Measurements from ENCODE around the gene KRTAP13-2. TPM values are rescaled to one million over a fixed set of nuclear protein-coding genes. Genes with fewer than 3 reads are reported as not detected.

The KRTAP13-2 gene
- total and polyA plus RNA-seq, 10 donors = not detected

DNA sequence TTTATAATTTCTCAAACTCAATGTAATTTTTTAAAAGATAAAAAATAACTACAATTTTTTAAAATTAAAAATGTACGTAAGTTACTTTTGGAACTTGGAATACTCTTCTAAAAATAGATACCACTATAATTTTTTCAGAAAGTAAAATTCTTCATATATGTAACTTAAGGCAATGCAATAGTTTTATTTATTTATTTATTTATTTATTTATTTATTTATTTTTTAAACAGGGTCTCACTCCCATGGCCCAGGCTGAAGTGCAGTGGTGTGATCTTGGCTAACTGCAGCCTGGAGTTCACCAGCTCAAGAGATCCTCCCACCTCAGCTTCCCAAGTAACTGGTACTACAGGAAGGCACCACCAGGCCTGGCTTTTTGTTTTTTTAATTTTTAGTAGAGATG lies 20.5 kb downstream of the KRTAP13-2 start:
- intact Hi-C loops (cut with DNase I; ENCODE audit: low total_unique reads) = no loop called here

GRCh38 chr21:30349572-30349971 lies 22.5 kb downstream of the KRTAP13-2 start:
- no peak overlapping the region for H3K4me3 ChIP-seq

More for the DNA sequence above, 20.5 kb downstream of the KRTAP13-2 start:
- no peaks in the 10 kb centered on the region for H3K27me3 ChIP-seq (replicated peaks in 1 of 7)
- H3K36me3 ChIP-seq = no peaks in the 10 kb centered on the region
- H3K4me3 ChIP-seq = no peak overlapping the region
- TF ChIP-seq POLR2AphosphoS5 (IDR thresholded peaks at IDR 0.05) (no peak), POLR2A (IDR thresholded peaks at IDR 0.05) (no peak), CTCF (IDR thresholded peaks at IDR 0.05 in 8 of 11, conservative IDR thresholded peaks at IDR 0.05 in 3 of 11) (no peak)
- no peaks in the 10 kb centered on the region for H3K9me3 ChIP-seq
- WGBS, 5 donors = 80 to 93% (median 87%) methylated on average over 1 of the region's 1 CpG
- H3K27ac ChIP-seq = no peak overlapping the region
- no peaks in the 10 kb centered on the region for H3K4me1 ChIP-seq
- no peak for DNase-seq

DNA sequence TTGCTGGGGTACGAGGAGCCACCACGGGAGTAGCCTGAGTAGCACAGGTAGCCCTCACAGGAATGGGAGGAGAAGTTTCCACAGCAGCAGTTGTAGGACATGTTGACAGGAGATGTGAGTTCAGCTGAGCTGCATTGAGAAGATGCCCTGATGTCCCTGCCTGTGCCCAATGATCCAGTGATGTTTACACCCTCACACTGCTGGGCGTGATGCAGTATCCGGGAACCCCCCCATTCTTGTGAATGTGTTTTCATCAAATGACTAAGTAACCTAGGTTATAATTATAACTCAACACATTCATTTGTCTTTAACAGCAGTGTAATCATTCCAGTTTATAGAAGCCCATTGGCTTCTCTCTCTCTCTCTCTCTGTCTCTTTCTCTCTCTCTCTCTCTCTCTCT lies 23.6 kb downstream of the KRTAP13-2 start, which contains the start of gene KRTAP23-1:
Gene KRTAP23-1 (minus strand): TSS at position 101 of the 400 bp plus-strand sequence. CDS start 0 bp downstream, at position 101.
- peaks cover 0 to 5% (median 0%) of the 10 kb centered on the region in 8 donors for H3K9me3 ChIP-seq
- intact Hi-C loops (cut with DNase I; ENCODE audit: low total_unique reads) = no loop called here
- WGBS, 5 donors = 78 to 89% (median 86%) methylated on average over 3 to 4 of the region's 4 CpGs

More at GRCh38 chr21:30349572-30349971, 22.5 kb downstream of the KRTAP13-2 start:
- TF ChIP-seq POLR2A (IDR thresholded peaks at IDR 0.05) (no peak), POLR2AphosphoS5 (IDR thresholded peaks at IDR 0.05) (no peak), CTCF (IDR thresholded peaks at IDR 0.05 in 8 of 11, conservative IDR thresholded peaks at IDR 0.05 in 3 of 11) (no peak)
- peaks cover 0 to 5% (median 0%) of the 10 kb centered on the region in 8 donors for H3K9me3 ChIP-seq
- intact Hi-C loops (cut with DNase I; ENCODE audit: low total_unique reads) = no loop called here
- no peaks in the 10 kb centered on the region for H3K4me1 ChIP-seq
- H3K36me3 ChIP-seq = no peaks in the 10 kb centered on the region
- no peak for DNase-seq
- H3K27ac ChIP-seq = no peak overlapping the region
- H3K27me3 ChIP-seq (replicated peaks in 1 of 7) = no peaks in the 10 kb centered on the region
- 48 to 70% (median 50%) methylated on average over 3 of the region's 3 CpGs for WGBS, 5 donors

DNA sequence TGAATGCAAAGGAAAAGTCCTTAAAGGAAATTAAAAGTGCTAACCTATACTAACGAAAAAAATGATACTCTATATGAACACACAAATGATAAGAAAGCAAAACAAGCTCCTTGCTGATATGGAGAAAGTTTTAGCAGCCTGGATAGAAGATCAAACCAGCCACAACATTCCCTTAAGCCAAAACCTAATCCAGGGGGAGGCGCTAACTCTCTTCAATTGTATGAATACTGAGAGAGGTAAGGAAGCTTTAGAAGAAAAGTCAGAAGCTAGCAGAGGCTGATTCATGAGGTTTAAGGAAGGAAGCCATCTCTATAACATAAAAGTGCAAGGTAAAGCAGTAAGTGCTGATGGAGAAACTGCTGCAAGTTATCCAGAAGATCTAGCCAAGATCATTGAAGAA lies 27.1 kb downstream of the KRTAP13-2 start:
- H3K27me3 ChIP-seq (replicated peaks in 1 of 7) = no peaks in the 10 kb centered on the region
- 60 to 73% (median 65%) methylated on average over 2 of the region's 2 CpGs for WGBS, 5 donors
- no peaks in the 10 kb centered on the region for H3K36me3 ChIP-seq
- no peak overlapping the region for H3K27ac ChIP-seq
- intact Hi-C loops (cut with DNase I; ENCODE audit: low total_unique reads) = no loop called here
- TF ChIP-seq CTCF (IDR thresholded peaks at IDR 0.05 in 8 of 11, conservative IDR thresholded peaks at IDR 0.05 in 3 of 11) = no peak
- no peak for TF ChIP-seq POLR2A (IDR thresholded peaks at IDR 0.05)
- no peak for TF ChIP-seq POLR2AphosphoS5 (IDR thresholded peaks at IDR 0.05)
- no peaks in the 10 kb centered on the region for H3K4me1 ChIP-seq
- no peak overlapping the region for H3K4me3 ChIP-seq
- no peak for DNase-seq
- peaks cover 0 to 5% (median 0%) of the 10 kb centered on the region in 8 donors for H3K9me3 ChIP-seq

More for the DNA sequence above, 23.6 kb downstream of the KRTAP13-2 start, which contains the start of gene KRTAP23-1:
- H3K27ac ChIP-seq = no peak within 1 kb of the TSS
- no peak for TF ChIP-seq CTCF (IDR thresholded peaks at IDR 0.05 in 8 of 11, conservative IDR thresholded peaks at IDR 0.05 in 3 of 11)
- TF ChIP-seq POLR2A (IDR thresholded peaks at IDR 0.05) = no peak
- no peak for TF ChIP-seq POLR2AphosphoS5 (IDR thresholded peaks at IDR 0.05)
- no peak for DNase-seq
- H3K27me3 ChIP-seq (replicated peaks in 1 of 7) = no peaks in the 10 kb centered on the region
- H3K36me3 ChIP-seq = no peaks in the 10 kb centered on the region
- no peak within 1 kb of the TSS for H3K4me3 ChIP-seq
- H3K4me1 ChIP-seq = no peaks in the 10 kb centered on the region
